Kidney tubule cell (primary cell): ENCODE results near the gene KCTD15.
"Not testable (repeated sequence)": the region's sequence is repeated elsewhere in the genome, so short reads cannot be mapped to it uniquely, and the experiment has no call there.

Experiments used
- DNase-seq: peaks from one replicate; pipeline ENCODE4 v3.0.0-alpha.2; 2018; ENCODE audit warnings: low spot score

The KCTD15 gene

DNA sequence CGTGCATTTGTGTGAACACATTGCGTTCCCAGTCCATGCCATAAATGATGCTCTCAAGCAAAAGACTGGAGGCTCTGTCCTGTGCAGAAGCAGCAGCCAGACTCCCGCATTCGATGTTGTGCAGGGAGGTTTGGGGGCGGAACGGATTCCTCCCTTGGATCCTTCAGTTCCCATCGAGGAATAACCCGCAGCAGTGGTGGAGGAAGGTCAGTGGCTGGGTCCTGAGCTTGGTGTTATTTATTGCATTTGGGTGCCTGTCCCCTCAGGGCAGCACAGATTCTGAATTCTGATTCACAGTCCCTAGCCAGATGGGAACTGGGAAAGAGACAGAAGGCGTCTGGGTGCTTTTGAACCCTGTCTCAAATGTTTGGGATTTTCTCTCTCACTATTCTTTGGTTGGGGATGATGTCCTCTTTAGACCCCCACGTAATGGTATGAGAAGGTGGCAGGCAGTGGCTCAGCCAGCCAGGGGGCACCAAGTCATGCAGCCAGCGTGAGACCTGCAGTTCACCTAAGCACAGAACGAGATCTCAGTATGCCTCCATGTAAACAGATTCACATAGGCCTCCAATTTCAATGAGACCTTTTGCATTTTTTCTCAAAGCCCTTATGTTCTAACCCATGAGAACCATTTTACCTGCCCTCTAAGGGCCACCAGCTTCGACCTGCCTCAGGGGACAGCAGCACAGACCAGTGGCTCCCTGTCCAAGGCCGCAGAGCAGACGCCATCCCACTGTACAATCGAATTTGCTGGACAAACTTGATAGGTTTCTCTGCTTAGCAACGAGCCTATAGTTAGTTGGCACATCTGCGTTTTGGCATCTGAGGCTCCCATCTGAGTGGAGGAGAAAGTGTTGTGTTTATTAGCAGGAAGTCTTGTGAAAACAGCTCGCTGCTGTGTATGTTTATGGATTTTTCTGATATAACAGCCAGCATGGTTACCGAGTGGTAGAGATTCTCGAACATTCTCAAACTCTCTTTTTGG lies 17.8 kb downstream of the KCTD15 start:
- DNase-seq = no peak

DNA sequence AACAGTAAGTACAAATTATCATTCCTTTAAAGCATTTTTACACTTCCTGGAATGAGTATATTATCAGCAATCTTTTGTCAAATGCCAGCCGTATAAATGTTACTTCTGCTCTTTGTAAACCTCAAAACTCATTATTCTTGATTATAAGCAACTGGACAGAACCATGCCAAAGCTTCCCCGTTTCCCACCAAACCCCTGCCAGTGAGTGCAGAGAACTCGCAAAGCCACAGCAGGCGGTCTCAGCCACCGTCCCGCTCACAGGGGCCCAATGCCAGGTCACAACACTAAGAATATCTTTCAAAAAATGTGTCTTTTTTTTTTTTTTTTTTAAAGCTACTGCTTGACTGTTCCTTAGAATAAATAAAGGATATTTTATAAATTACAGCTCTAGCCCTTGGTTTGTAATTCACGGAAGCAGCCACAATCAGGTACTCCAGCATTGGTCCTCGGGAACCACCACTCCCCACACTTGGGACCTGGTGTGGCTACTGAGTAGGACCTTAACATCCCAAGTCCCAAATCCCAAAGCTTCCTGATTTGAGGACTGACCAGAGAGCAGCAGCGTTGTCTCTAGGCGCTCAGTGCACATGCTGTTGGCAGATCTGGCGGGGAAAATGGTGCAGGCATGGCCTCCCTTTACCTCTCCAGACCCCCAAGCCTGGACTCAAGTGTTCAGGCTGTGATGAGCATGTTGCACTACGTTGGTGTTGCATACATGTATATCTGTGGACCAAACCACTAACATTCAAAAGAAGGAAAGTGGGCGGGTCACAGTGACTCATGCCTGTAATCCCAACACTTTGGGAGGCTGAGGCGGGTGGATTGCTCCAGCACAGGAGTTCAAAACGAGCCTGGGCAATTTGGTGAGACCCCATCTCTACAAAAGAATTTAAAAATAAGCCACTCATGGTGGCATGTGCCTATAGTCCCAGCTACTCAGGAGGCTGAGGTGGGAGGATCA lies 19.0 kb downstream of the KCTD15 start:
- DNase-seq = no peak

DNA sequence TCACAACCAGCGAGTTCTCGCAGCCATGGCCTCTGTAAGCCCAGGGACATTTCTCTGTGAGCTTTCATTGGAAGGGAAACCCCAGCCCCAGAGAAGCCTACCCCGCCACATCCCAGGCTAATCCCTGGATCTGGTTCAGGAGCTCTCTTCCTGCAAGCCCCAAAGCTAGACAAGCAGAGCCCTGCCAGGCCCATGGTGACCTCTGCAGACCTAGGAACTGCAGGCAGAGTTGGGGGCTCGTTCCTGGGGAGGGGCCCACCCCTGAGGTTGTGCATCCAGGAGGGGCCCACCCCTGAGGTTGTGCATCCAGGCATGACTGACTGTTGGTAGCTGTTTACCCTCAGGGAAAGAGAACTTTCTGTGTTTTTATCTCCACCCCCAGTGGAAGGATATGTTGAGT lies 21.7 kb downstream of the KCTD15 start:
- no peak for DNase-seq

DNA sequence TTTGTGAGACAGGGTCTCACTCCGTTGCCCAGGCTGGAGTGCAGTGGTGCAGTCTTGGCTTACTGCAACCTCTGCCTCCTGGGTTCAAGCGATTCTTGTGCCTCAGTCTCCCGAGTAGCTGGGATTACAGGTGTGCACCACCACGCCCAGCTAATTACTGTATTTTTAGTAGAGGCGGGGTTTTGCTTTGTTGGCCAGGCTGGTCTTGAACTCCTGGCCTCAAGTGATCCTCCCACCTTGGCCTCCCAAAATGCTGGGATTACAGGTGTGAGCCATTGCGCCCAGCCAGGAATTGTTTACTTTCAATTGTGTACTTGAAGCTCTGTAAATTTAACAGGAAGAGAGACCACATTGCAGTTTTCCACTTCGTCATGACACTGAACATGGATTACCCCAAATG lies 22.4 kb downstream of the KCTD15 start:
- DNase-seq = not testable (repeated sequence)

DNA sequence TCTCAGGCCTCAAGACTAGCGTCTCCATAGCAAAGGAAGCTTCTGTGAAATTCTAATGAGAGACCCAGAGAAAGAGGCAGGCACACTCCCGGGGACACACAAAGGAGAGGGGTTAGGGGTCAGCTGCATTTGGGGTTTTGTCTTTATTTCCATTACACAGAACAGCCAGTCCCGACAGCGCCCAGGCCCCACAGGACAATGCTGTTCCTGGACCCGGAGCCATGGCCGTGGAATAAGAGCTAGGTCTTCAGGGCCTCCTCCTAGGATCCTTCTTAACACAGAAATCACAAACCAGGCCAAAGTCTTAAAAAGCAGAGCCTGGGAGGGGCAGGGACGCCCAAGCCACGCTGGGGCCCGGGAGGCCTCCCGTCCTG lies 22.8 kb downstream of the KCTD15 start:
- DNase-seq = no peak

DNA sequence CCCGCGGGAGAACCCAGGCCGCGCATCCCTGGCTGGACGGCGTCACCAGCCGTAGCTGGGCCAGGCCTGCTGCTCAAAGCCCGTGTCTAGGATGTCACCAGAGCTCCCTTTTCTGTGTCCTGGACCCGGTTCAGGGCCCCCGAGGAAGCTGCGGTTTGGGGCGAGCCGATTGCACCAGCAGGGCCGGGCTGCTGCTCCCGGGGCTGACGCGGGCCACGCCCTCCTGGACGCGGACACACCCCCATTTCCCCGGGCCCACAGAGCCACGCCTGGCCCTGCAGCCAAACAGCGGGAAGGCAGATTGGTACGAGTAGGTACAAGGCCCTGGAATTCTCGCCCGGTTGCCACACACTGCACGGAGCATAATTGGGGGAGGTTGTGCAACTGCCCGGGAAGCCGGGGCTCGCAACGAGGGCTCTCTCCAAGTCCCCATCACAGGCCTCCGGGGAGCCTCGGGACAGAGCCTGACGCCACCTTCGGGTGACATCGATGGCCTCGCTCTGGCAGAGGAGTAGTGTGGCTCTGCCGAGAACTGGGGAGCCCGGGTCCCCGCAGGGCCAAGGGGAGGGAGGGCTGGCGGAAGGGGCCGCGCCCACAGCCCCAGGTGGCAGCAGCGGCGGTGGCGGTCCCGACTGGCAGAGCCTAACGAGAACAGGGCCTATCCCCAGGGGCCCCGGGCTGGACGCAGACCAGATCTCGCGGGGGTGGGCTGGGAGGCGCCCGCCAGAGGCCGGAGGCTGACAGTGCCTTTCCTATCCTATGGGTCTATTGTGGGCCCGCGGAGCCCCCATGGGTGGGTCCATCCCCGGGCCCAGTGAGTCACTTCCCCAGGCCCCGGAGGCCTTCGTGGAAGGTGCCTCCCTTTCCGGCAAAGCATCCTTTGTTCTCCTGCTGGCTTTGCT lies 23.5 kb downstream of the KCTD15 start:
- DNase-seq = peak; percentile 59

DNA sequence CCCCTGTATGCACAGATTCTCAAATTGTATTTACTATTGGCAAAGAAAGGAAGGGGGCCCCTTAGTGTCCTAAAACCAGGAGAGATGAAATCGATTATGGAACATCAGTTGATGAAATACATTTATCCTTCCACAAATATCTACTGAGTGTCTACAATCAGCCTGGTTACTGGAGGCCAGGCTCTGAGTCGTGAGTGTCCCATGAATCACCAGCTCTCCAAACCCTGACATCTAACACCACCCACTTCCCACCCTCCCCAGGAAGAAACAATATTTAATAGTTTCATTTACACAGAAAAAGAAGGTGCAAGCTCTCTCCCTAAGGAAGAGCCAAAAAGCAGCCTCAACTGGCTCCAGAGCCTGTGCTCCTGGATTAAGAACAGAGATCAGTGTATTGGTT lies 25.2 kb downstream of the KCTD15 start:
- DNase-seq = peak; percentile 30

DNA sequence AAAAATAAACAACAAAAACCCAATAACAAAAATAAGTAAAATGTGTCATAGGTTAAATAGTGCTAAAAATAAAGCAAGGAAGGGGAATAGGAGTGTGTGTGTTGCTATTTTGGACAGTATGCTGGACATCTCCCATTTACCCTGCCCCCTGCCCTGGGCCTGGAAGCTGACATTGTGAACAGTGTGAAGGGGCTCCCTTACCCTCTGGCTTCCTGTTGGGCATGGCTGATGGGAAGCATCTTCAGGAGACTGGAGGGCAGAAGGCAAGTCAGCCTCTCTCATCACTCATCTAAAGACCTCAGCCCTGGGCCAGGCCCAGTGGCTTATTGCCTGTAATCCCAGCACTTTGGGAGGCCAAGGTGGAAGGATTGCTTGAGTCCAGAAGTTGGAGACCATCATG lies 26.7 kb downstream of the KCTD15 start:
- DNase-seq = no peak

DNA sequence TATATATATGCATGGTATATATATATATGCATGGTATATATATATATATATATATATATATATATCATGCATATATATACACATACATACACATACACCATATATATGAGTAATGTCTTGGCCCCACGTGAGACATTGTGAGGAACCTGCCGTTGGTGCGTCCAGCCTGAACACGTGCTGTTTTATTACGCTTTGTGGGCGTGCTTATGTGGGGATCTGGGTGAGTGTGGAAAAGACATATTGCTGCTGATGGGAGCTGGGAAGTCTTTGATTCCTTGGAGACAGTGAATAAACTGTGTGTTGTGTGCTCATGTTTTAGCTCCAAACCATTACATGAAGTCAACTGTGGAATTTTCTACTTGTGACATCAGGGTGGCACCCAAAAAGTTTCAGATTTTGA lies 28.9 kb downstream of the KCTD15 start:
- no peak for DNase-seq

DNA sequence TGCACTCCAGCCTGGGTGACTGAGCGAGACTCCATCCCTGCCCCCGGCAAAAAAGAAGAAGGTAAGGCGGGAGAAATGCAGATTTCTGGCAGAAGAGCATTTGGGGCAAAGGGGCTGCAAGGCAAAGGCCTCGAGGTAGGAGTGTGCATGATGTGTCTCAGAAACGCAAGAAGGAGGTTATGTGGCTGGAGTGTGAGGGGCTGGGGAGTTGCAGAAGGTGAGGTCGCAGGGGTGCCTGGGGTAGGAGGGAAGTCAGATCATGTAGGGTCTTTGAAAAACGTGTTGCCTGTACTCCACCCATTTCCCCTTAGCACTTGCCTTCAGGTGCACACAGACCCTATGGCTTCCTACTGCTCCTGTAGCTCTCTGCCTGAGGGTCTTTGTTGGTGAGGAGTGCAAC lies 29.9 kb downstream of the KCTD15 start:
- DNase-seq = no peak

DNA sequence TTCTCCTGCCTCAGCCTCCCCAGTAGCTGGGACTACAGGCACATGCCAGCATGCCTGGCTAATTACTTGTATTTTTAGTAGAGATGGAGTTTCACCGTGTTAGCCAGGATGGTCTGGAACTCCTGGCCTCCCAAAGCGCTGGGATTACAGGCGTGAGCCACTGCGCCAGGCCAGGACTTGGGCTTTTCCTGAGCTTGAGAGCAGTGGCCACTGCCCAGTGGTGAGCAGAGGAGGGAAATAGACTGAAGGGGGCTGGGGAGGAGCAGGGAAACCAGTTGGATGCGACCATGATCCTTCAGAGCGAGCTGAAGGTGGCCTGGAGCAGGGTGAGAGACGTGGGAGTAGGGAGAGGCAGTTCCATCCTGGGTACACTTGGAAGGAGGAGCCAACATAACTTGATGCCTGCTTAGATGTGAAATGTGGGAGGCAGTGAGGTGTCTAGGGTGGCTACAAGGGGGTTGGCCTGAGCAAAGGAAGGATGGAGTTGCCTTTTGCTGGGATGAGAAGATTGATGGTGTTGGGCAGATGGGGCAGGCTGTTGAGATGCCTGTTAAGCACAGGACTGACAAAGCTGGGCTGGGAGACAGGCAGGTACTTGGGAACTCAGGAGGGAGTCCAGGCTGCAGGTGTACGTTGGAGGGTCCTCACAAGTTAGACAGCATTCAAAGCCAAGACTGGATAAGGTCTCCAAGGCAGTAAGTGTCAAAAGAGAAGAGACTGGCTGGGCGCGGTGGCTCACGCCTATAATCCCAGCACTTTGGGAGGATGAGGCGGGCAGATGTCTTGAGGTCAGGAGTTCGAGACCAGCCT lies 31.8 kb downstream of the KCTD15 start:
- DNase-seq = no peak

DNA sequence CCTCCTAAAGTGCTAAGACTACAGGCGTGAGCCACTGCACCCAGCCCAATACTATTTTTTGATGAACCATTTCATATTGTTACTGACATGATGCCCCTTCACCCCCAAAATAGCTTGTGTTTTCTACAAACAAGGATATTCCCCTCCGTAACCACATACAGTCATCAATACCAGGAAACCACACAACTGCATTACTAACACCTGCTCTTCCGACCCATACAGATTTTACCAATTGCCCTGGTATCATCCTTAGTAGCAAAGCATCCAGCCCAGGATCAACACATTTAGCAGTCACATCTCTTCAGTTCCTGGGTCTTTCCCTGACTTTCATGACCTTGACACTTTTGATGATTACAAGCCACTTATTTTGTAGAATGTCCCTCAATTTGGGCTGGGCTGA lies 33.6 kb downstream of the KCTD15 start:
- DNase-seq = no peak

DNA sequence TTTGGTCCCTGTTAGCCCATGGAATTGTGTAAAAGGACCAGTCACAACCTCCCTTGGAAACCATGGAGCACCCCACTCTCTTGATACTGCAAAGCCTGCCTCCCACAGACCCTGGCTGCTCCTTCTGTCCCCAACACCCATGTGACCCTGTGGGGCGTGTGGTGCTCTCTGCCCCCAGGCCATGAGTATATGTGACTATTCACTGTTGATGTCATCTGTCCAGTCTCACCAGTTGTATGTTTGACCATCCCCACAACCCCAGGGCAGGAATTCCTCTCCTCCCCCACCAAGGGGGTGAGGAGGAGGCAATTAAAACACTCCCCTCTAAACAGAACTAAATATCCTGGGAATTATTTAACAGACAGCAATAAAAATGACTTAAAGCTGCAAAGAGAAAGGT lies 35.2 kb downstream of the KCTD15 start:
- no peak for DNase-seq

DNA sequence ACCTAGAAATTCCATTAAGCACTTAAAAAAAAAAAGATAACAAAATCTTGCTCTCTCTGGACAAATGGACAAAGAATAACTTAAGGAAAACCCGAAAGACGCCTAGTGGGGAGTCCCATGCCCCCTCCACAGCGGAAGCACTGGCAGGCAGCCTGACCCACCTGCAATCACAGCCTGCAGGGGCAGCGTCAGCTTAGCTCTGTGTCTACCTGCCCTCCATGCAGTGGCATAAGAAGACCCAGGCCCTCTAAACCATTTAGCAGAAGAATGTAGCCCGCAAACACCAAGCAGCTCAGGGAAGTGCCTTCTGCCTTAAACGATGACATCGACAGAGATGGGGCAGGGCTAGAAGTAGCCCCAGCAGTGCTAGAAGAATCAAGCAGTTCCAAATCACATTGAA lies 36.0 kb downstream of the KCTD15 start:
- DNase-seq = no peak

DNA sequence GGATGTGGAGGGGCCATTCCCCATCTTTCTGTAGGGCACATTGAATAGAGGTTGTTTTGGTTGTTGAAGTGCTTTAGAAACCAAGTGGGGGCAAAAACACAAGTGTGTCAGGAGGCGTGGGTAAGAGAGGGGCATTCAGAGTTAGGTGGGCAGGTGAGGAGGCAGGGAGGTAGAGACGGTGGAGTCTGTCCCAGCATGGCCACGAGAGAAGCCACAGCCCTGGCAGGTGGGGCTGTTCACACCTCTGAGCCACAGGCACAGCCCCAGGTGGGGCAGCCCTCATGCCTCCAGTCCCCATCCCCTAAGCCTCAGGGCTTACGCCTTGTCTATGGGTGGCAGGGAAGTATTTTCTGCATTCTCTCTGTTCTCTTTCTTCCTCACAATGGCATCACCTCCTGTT lies 43.7 kb downstream of the KCTD15 start:
- DNase-seq = no peak

DNA sequence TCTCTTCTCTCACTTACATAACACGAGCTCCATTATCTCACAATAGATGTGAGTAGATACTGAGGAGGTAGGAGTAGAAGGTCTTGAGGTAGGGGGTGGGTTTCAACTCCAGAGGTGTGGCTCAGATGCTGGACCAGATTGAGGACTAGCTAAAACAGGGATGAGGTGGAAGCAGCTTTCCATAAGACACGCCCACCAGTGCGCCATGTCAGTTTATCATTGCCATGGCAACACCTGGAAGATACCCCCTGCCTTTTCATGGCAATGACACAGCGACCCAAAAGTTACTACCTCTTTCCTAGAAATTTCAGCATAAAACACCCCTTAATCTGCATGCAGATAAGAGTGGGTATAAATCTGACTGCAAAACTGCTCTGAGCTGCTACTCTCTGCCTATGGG lies 44.1 kb downstream of the KCTD15 start:
- no peak for DNase-seq

DNA sequence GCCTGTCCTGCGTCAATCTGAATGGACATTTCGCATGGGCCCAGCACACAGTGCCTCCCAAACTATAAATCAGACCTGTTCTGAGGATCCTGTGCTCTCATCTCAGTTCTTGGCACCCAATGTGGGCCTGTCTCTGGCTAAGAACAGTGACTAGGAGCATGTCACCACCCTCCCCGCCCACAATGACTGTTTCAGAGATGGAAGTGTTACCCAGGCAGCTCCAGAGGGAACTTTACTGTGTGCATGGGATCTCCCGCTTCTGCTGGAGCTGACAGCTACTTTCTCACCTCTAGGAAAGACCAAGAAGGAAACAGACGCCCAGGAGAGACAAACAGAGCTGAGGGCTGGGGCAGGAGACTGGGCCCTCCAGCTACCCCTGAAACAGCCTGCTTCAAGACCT lies 45.0 kb downstream of the KCTD15 start:
- no peak for DNase-seq

DNA sequence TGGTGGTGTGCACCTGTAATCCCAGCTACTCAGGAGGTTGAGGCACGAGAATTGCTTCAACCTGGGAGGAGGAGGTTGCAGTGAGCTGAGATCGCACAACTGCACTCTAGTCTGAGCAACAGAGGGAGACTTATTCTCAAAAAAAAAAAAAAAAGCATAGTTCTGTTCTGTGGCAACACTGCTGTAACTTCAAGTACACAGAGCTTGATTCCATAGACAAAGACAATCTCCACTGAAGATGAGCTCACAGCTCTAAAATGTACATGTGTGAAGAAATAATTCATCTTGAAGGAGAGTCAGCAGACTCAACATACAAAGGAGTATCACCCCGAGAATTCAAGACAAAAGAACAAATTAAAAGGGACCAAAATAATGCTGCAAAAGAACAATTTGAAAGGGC lies 47.8 kb downstream of the KCTD15 start:
- DNase-seq = no peak

DNA sequence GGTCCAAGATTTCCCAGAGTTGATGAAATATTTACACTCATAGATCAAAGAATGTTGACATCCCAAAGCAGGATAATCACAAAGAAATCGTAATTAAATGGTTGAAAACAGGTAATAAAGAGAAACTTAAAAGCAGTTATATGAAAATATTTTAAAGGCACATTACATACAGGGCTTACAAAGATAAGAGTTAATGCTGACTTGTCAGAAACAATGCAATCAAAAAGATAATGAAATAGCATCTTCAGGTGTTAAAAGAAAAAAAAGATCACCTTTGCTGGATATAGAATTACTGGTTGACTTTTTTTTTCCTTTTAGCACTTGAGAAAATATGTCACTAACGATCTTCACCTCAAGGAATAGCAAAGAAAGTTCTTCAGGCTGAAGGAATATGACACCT lies 48.8 kb downstream of the KCTD15 start:
- no peak for DNase-seq

DNA sequence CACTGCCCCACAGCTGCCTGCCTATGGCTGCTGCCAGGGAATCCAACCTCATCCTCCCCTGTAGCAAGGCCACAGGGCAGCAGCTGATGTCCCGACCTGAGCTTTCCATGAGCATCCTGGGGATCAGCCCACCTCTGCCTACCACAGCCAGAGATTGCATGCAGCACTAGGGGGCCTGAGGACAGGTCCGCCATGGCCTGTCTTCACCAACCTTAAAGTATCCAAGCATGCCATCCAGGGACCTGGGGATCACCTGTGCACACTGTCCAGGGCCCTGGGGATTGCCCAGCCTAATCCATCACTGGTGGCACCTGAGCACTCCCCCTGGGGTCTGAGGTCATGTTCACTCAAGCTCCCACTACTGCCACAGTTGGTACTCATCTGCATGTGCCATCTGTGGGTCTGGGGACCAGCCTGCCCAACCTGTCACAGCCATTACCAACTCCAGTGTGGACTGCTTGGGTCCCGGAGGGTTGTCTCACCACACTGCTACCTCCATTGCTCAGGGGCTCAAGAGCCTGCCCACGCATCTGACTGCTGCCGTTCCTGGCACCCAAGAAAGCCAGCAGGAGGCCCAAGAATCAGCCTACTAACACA lies 53.0 kb downstream of the KCTD15 start:
- no peak for DNase-seq

DNA sequence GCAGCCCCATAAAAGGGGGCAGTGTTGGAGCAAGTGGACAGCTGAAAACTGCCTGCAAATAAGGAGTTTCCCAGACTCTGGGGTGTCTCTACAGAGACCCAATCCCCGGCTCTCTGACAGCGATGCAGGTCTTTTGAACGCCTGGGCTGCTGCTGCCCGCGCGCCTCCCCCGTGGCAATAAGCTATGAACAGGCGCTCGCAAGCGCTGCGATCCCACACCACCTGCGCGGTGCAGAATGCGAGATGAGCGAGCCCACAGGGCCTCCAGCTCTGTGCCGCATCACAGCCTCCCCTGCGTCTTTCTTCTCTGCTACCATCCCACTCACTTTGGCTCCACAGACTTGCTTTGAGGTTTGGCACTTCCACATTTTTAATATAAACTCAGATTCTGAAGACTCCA lies 62.3 kb downstream of the KCTD15 start:
- no peak for DNase-seq
